Neuronal stem cell (in vitro differentiated cells): ENCODE results near the gene THRSP.

Experiments
- DNase-seq: peaks from one replicate; pipeline ENCODE4 v3.0.0-alpha.2; 2013; ENCODE audit warnings: low spot score
- H2AFZ ChIP-seq: one replicate; pipeline ENCODE4 v1.6.1; 2013; ENCODE audit warnings: mild to moderate bottlenecking, low read length, inconsistent platforms
- H2AK5ac ChIP-seq: 2 replicates; pipeline ENCODE4 v1.6.1; 2013; ENCODE audit warnings: low read depth, mild to moderate bottlenecking, inconsistent platforms, low read length, moderate library complexity, mixed read lengths
- H2BK120ac ChIP-seq: 2 replicates; pipeline ENCODE4 v1.6.1; 2013; ENCODE audit warnings: low read depth, mild to moderate bottlenecking, inconsistent platforms, low read length, moderate library complexity, mixed read lengths
- H2BK12ac ChIP-seq: one replicate; pipeline ENCODE4 v1.6.1; 2013; ENCODE audit warnings: low read length, inconsistent platforms
- H2BK15ac ChIP-seq: 2 replicates; pipeline ENCODE4 v1.6.1; 2013; ENCODE audit warnings: mild to moderate bottlenecking, low read length, inconsistent platforms, mixed read lengths
- H2BK5ac ChIP-seq: one replicate; pipeline ENCODE4 v1.6.1; 2013; ENCODE audit warnings: inconsistent platforms, mild to moderate bottlenecking, low read length, moderate library complexity
- H3K14ac ChIP-seq: one replicate; pipeline ENCODE4 v1.6.1; 2013; ENCODE audit warnings: low read length, inconsistent platforms
- H3K18ac ChIP-seq: 2 replicates; pipeline ENCODE4 v1.6.1; 2013; ENCODE audit warnings: low read length, inconsistent platforms
- H3K23ac ChIP-seq: 2 replicates; pipeline ENCODE4 v1.6.1; 2013; ENCODE audit warnings: low read depth, mild to moderate bottlenecking, mixed read lengths, low read length, inconsistent platforms; ENCODE audit not compliant: poor library complexity
- H3K27ac ChIP-seq: replicated peaks from 3 replicates; pipeline ENCODE4 v1.5.1; 2013; ENCODE audit warnings: low read length, inconsistent platforms
- H3K27me3 ChIP-seq, 3 experiments: 2 replicates each; pipeline ENCODE4 v1.6.1; 2013; ENCODE audit warnings: low read length in 3 of 3, mild to moderate bottlenecking in 2 of 3, inconsistent platforms in 1 of 3, low read depth in 1 of 3, mixed read lengths in 1 of 3, moderate library complexity in 1 of 3; ENCODE audit not compliant: control insufficient read depth in 3 of 3, insufficient read depth in 3 of 3
- H3K36me3 ChIP-seq, 2 donors: replicated peaks in 1 of 2; 2 replicates each; pipeline ENCODE4 v1.6.1; 2013; ENCODE audit warnings: low read length in 2 of 2; ENCODE audit not compliant: control insufficient read depth in 2 of 2, insufficient read depth in 2 of 2
- H3K4ac ChIP-seq: 2 replicates; pipeline ENCODE4 v1.6.1; 2013; ENCODE audit warnings: inconsistent platforms, mild to moderate bottlenecking, low read length, moderate library complexity
- H3K4me1 ChIP-seq, 2 donors: 1 replicate in 1 of 2; 2 replicates in 1 of 2; pipeline ENCODE4 v1.6.1; 2013; ENCODE audit warnings: low read length in 2 of 2, low read depth in 1 of 2; ENCODE audit not compliant: control insufficient read depth in 2 of 2, insufficient read depth in 1 of 2
- H3K4me2 ChIP-seq: one replicate; pipeline ENCODE4 v1.6.1; 2013; ENCODE audit warnings: mild to moderate bottlenecking, low read length, inconsistent platforms; ENCODE audit not compliant: insufficient read depth, poor library complexity, severe bottlenecking
- H3K4me3 ChIP-seq, 2 donors: 2 replicates each; pipeline ENCODE4 v1.5.1; 2013; ENCODE audit warnings: low read length in 2 of 2, mild to moderate bottlenecking in 2 of 2, inconsistent platforms in 1 of 2, moderate library complexity in 1 of 2
- H3K79me1 ChIP-seq: one replicate; pipeline ENCODE4 v1.6.1; 2013; ENCODE audit warnings: low read depth, mild to moderate bottlenecking, inconsistent platforms, low read length, moderate library complexity
- H3K9ac ChIP-seq: one replicate; pipeline ENCODE4 v1.6.1; 2013; ENCODE audit warnings: mild to moderate bottlenecking, low read depth, low read length, inconsistent platforms; ENCODE audit not compliant: poor library complexity
- H3K9me3 ChIP-seq, 2 donors: replicated peaks in 1 of 2; 2 replicates each; pipeline versions ENCODE3 to v1.6.1; 2013; ENCODE audit warnings: low read length in 2 of 2, mild to moderate bottlenecking in 2 of 2, inconsistent platforms in 1 of 2, low read depth in 1 of 2, mixed read lengths in 1 of 2, moderate library complexity in 1 of 2; ENCODE audit not compliant: control insufficient read depth in 2 of 2, insufficient read depth in 1 of 2
- H4K8ac ChIP-seq: one replicate; pipeline ENCODE4 v1.6.1; 2013; ENCODE audit warnings: low read depth, mild to moderate bottlenecking, inconsistent platforms, low read length, moderate library complexity
- H4K91ac ChIP-seq: one replicate; pipeline ENCODE4 v1.6.1; 2013; ENCODE audit warnings: low read length, low read depth, mild to moderate bottlenecking, inconsistent platforms; ENCODE audit not compliant: poor library complexity
- WGBS, 2 donors: extraction: QIAGEN DNeasy Blood & Tissue Kit; methylation state at CpG; one replicate each; pipeline ENCODE4 v1.1.7; 2013; ENCODE audit warnings: missing lambda C conversion rate in 2 of 2, mixed read lengths in 1 of 2; ENCODE audit not compliant: insufficient read length in 2 of 2, insufficient replicate concordance in 1 of 2; ENCODE audit errors: extremely low coverage in 2 of 2; 5-methylcytosine and 5-hydroxymethylcytosine counted together

The THRSP gene

DNA sequence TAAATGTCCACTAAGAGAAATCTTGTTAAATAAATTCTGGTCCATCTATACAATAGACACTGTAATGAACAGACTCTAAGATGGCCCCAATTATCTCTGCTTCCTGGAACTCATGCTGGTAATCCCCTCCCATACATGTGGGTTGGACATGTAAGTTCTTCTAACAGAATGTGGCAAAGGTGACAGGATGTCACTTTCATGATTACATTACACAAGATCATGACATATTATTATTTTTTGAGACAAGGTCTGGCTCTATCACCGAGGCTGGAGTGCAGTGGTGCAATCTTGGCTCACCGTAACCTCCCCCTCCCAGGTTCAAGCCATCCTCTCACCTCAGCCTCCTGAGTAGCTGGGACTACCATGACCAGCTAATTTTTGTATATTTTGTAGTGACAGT lies 30.6 kb downstream of the THRSP start:
- H3K23ac ChIP-seq, result no peak overlapping the region
- no peak overlapping the region for H4K91ac ChIP-seq
- H3K14ac ChIP-seq, result no peak overlapping the region
- H4K8ac ChIP-seq, result peak overlapping the region; percentile 43
- H3K27ac ChIP-seq, result no peak overlapping the region
- H3K9me3 ChIP-seq, result no peaks in the 10 kb centered on the region
- H3K4ac ChIP-seq, result no peak overlapping the region
- no peak for DNase-seq
- no peak overlapping the region for H2BK15ac ChIP-seq
- no peak overlapping the region for H2BK120ac ChIP-seq
- no peak overlapping the region for H2BK5ac ChIP-seq
- H3K4me2 ChIP-seq, result no peak overlapping the region
- no peak overlapping the region for H2AFZ ChIP-seq
- H2BK12ac ChIP-seq, result no peak overlapping the region
- H2AK5ac ChIP-seq, result no peak overlapping the region
- no peaks in the 10 kb centered on the region for H3K4me1 ChIP-seq
- H3K27me3 ChIP-seq, result no peaks in the 10 kb centered on the region
- no peak overlapping the region for H3K4me3 ChIP-seq
- no peaks in the 10 kb centered on the region for H3K79me1 ChIP-seq
- H3K36me3 ChIP-seq, result peaks cover 7 to 63% of the 10 kb centered on the region in 2 donors
- no CpG with 5 or more reads among the region's 2 CpGs for WGBS, 2 donors
- no peak overlapping the region for H3K18ac ChIP-seq
- no peak overlapping the region for H3K9ac ChIP-seq

DNA sequence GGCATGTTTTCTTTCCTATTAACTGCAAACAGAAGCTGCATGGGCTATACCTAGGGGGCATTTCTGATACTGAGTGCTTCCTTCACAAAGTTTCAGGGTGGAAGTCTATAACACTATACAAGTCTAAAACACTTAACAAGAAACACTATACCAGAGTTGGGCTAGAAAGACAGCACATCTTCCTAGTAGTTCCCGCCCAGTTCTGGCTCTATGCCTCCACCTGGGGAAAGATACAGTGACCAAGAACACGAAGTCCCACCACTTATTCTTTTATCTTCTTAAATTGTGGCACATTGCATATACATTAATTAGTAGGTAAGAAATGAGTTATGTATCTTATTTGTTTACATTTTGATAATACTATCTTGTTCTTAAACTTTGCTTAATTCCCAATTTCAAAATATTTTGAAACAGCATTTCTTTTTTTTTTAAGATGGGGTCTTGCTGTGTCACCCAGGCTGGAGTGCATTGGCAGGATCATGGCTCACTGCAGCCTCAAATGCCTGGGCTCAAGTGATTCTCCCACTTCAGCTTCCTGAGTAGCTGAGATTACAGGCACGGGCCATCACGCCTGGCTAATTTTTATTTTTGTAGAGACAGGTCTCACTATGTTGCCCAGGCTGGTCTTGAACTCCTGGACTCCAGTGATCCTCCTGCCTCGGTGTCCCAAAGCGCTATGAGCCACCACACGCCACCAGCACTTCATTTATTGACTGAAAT lies 34.2 kb downstream of the THRSP start:
- Histone ChIP-seq H3K4me2 (no peak overlapping the region), H3K9me3 (no peaks in the 10 kb centered on the region), H3K4me1 (no peaks in the 10 kb centered on the region), H3K36me3 (peaks cover 11 to 88% of the 10 kb centered on the region in 2 donors), H3K18ac (no peak overlapping the region), H2AK5ac (no peak overlapping the region), H2AFZ (no peak overlapping the region), H3K27me3 (no peaks in the 10 kb centered on the region), H4K91ac (no peak overlapping the region), H2BK12ac (no peak overlapping the region), H3K79me1 (no peaks in the 10 kb centered on the region), H2BK120ac (no peak overlapping the region), H3K4me3 (no peak overlapping the region), H2BK15ac (no peak overlapping the region), H3K23ac (no peak overlapping the region), H2BK5ac (no peak overlapping the region), H3K27ac (no peak overlapping the region), H3K14ac (no peak overlapping the region), H3K4ac (no peak overlapping the region), H3K9ac (no peak overlapping the region), H4K8ac (no peak overlapping the region)
- no peak for DNase-seq
- WGBS, 2 donors, result no CpG with 5 or more reads among the region's 7 CpGs

DNA sequence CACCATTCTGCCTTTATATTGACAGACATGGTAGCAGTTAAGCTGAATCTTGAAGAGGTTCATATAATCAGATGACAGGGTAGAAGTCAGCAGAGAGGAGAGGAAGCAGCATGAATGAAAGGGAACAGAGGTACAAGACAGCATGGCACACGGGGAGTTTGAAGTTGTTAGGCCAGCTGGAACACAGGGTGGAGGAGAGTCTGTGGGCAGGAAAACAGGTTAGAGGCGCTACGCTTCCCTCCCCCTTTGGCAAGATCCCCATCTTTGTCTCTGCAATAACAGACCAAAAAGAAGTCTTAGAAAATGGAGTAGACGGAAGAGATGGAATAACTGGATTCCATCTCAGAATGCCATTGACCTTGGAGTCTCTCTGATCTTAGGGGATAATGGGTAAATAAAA lies 36.0 kb downstream of the THRSP start:
- H3K23ac ChIP-seq, result no peak overlapping the region
- H2AFZ ChIP-seq, result no peak overlapping the region
- no peak overlapping the region for H3K4me2 ChIP-seq
- no peak overlapping the region for H3K4me3 ChIP-seq
- no peak overlapping the region for H2AK5ac ChIP-seq
- H3K4me1 ChIP-seq, result no peaks in the 10 kb centered on the region
- H4K91ac ChIP-seq, result no peak overlapping the region
- no CpG with 5 or more reads among the region's 4 CpGs for WGBS, 2 donors
- no peak overlapping the region for H2BK120ac ChIP-seq
- H3K9ac ChIP-seq, result no peak overlapping the region
- no peak overlapping the region for H3K14ac ChIP-seq
- H3K18ac ChIP-seq, result no peak overlapping the region
- no peaks in the 10 kb centered on the region for H3K79me1 ChIP-seq
- no peak overlapping the region for H3K27ac ChIP-seq
- no peak overlapping the region for H2BK15ac ChIP-seq
- H3K9me3 ChIP-seq, result no peaks in the 10 kb centered on the region
- H3K4ac ChIP-seq, result no peak overlapping the region
- H2BK5ac ChIP-seq, result no peak overlapping the region
- H2BK12ac ChIP-seq, result no peak overlapping the region
- DNase-seq, result no peak
- H3K27me3 ChIP-seq, result no peaks in the 10 kb centered on the region
- no peak overlapping the region for H4K8ac ChIP-seq
- H3K36me3 ChIP-seq, result peaks cover 11 to 87% of the 10 kb centered on the region in 2 donors

DNA sequence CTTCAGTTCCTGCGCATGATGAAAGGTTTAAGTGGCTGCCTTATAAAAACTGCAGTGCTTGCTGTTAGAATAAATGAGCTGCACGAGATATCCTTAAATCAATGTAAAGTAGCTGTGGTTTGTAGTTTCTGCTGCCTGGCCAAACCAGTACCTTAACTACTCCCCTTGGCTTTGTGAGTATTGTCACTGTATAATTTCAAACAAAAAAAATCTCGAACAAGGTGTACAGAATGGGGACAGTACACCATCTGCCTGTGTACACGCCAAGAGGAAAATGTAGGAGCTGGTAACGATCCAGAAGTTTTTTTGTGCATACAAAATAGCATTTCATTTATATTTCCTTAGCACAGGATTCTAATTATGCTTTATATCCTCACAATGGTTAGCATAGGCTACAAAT lies 36.6 kb downstream of the THRSP start:
- H3K4me2 ChIP-seq, result no peak overlapping the region
- H3K23ac ChIP-seq, result no peak overlapping the region
- H2AK5ac ChIP-seq, result no peak overlapping the region
- no peak overlapping the region for H3K4ac ChIP-seq
- no peak overlapping the region for H2BK120ac ChIP-seq
- no peaks in the 10 kb centered on the region for H3K4me1 ChIP-seq
- no peak overlapping the region for H3K27ac ChIP-seq
- no peaks in the 10 kb centered on the region for H3K9me3 ChIP-seq
- H3K36me3 ChIP-seq, result peaks cover 10 to 86% of the 10 kb centered on the region in 2 donors
- no peak for DNase-seq
- H2BK12ac ChIP-seq, result no peak overlapping the region
- H2BK15ac ChIP-seq, result no peak overlapping the region
- no peak overlapping the region for H4K91ac ChIP-seq
- no peak overlapping the region for H3K4me3 ChIP-seq
- no peaks in the 10 kb centered on the region for H3K27me3 ChIP-seq
- H4K8ac ChIP-seq, result no peak overlapping the region
- no CpG with 5 or more reads among the region's 5 CpGs for WGBS, 2 donors
- H3K14ac ChIP-seq, result no peak overlapping the region
- H3K9ac ChIP-seq, result no peak overlapping the region
- H2AFZ ChIP-seq, result no peak overlapping the region
- H3K18ac ChIP-seq, result no peak overlapping the region
- H3K79me1 ChIP-seq, result no peaks in the 10 kb centered on the region
- H2BK5ac ChIP-seq, result no peak overlapping the region
